LNCaP clone FGC (cell line): ENCODE measurements around the gene CST3.
"Not testable (repeated sequence)": the region's sequence is repeated elsewhere in the genome, so short reads cannot be mapped to it uniquely, and the experiment has no call there.

ENCODE experiments used
- DNase-seq: peaks from one replicate; pipeline ENCODE4 v3.0.0-alpha.2; 2011; ENCODE audit warnings: low read depth
- H3K4me3 ChIP-seq: 2 replicates; pipeline ENCODE4 v1.5.1; 2011; ENCODE audit warnings: mild to moderate bottlenecking, low read depth, low read length, control low read depth
- CTCF ChIP-seq: IDR thresholded peaks from 2 replicates; pipeline ENCODE4 v1.5.1; 2012; ENCODE audit warnings: mild to moderate bottlenecking; ENCODE audit not compliant: control insufficient read depth, insufficient read depth; ENCODE audit errors: extremely low read depth

Gene CST3

DNA sequence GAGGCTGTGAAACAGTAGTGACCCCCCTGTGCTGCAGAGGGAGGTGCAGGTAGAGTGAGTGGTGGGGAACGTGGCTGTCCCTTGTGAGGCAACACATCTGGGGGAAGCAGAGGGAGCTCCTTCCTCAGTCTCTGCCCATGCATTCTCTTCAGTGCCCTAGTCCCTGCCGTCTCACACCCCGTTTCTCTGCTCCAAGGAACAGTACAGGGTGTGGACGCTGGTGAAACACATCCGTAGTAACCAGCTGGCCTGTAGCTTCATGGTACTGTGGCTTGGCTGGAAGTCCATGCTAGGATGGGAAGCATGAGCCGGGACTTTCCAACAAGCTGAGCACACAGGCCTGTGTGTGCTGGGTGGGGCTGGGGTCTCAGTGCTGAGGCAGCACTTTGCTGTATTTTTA lies 25.4 kb upstream of the CST3 start:
- no peak for DNase-seq
- no peak for TF ChIP-seq CTCF

GRCh38 chr20:23662276-23662870 lies 24.6 kb upstream of the CST3 start:
- TF ChIP-seq CTCF = no peak
- H3K4me3 ChIP-seq = no peak overlapping the region

More for the DNA sequence above, 25.4 kb upstream of the CST3 start:
- H3K4me3 ChIP-seq = no peak overlapping the region

GRCh38 chr20:23661002-23661429 lies 23.3 kb upstream of the CST3 start:
- no peak overlapping the region for H3K4me3 ChIP-seq
- no peak for DNase-seq
- TF ChIP-seq CTCF = no peak

More at GRCh38 chr20:23662276-23662870, 24.6 kb upstream of the CST3 start:
- DNase-seq = no peak

- H3K4me3 ChIP-seq = no peak overlapping the region
- no peak for TF ChIP-seq CTCF
- no peak for DNase-seq
These were observed 22.5 kb upstream of the CST3 start for GRCh38 chr20:23659989-23660837.

DNA sequence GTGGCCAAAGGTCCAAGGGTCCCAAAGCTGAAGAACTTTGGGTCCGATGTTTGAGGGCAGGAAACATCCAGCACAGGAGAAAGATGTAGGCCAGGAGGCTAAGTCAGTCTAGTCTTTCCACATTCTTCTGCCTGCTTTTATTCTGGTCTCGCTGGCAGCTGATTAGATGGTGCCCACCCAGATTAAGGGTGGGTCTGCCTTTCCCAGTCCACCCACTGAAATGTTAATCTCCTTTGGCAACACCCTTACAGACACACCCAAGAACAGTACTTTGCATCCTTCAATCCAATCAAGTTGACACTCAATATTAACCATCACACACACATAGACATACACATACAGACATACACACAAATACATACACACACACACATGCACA lies 21.8 kb upstream of the CST3 start:
- not testable (repeated sequence) for DNase-seq, H3K4me3 ChIP-seq

GRCh38 chr20:23658989-23659609 lies 21.3 kb upstream of the CST3 start:
- no peak for DNase-seq
- no peak for TF ChIP-seq CTCF
- no peak overlapping the region for H3K4me3 ChIP-seq

GRCh38 chr20:23658336-23658735 lies 20.6 kb upstream of the CST3 start:
- TF ChIP-seq CTCF = no peak
- no peak overlapping the region for H3K4me3 ChIP-seq
- DNase-seq = no peak
